Measurements from ENCODE around the gene PAMR1. TPM values are rescaled to one million over a fixed set of nuclear protein-coding genes. Genes with fewer than 3 reads are reported as not detected.

PAMR1 gene
- total RNA-seq, 1 donor: 278 TPM

- peak; percentile 36 for TF ChIP-seq CTCF (IDR thresholded peaks at IDR 0.05; ENCODE audit: insufficient read depth, low read length)
- peak; percentile 20 for DNase-seq (ENCODE audit: low read depth)
- H3K4me3 ChIP-seq (ENCODE audit: low read depth, low read length): no peak overlapping the region
Measured at GRCh38 chr11:35464308-35464707, 61.1 kb downstream of the PAMR1 start.

- TF ChIP-seq CTCF (IDR thresholded peaks at IDR 0.05; ENCODE audit: insufficient read depth, low read length): no peak
- no peak for DNase-seq (ENCODE audit: low read depth)
- H3K4me3 ChIP-seq (ENCODE audit: low read depth, low read length): no peak overlapping the region
Measured at GRCh38 chr11:35463331-35463751, 62.1 kb downstream of the PAMR1 start.

- no peak for TF ChIP-seq CTCF (IDR thresholded peaks at IDR 0.05; ENCODE audit: insufficient read depth, low read length)
- no peak for DNase-seq (ENCODE audit: low read depth)
- H3K4me3 ChIP-seq (ENCODE audit: low read depth, low read length): no peak overlapping the region
Measured at GRCh38 chr11:35461917-35462538, 63.4 kb downstream of the PAMR1 start.

GRCh38 chr11:35459489-35459888 lies 65.9 kb downstream of the PAMR1 start:
- H3K4me3 ChIP-seq (ENCODE audit: low read depth, low read length): no peak overlapping the region
- DNase-seq (ENCODE audit: low read depth): no peak
- no peak for TF ChIP-seq CTCF (IDR thresholded peaks at IDR 0.05; ENCODE audit: insufficient read depth, low read length)

- H3K4me3 ChIP-seq (ENCODE audit: low read depth, low read length): no peak overlapping the region
- DNase-seq (ENCODE audit: low read depth): no peak
- no peak for TF ChIP-seq CTCF (IDR thresholded peaks at IDR 0.05; ENCODE audit: insufficient read depth, low read length)
Measured at GRCh38 chr11:35458846-35459245, 66.6 kb downstream of the PAMR1 start.

GRCh38 chr11:35454362-35454761 lies 71.1 kb downstream of the PAMR1 start:
- no peak for TF ChIP-seq CTCF (IDR thresholded peaks at IDR 0.05; ENCODE audit: insufficient read depth, low read length)
- DNase-seq (ENCODE audit: low read depth): no peak
- no peak overlapping the region for H3K4me3 ChIP-seq (ENCODE audit: low read depth, low read length)
